Neural crest cell (in vitro differentiated cells): ENCODE data around the gene PLA2G2C. TPM values are rescaled to one million over a fixed set of nuclear protein-coding genes. Genes with fewer than 3 reads are reported as not detected.

Source experiments
- DNase-seq: peaks from one replicate; pipeline ENCODE4 v3.0.0; 2021; ENCODE audit warnings: low read depth, mixed read lengths, low spot score
- H3K27ac Mint-ChIP-seq: one replicate; pipeline ENCODE4 v1.8.0; 2021; ENCODE audit warnings: mild to moderate bottlenecking, mixed read lengths; ENCODE audit not compliant: unreplicated experiment
- H3K27me3 Mint-ChIP-seq: 2 replicates; pipeline ENCODE4 v1.8.0; 2021; ENCODE audit warnings: low read depth, mild to moderate bottlenecking, mixed read lengths
- H3K36me3 Mint-ChIP-seq: 2 replicates; pipeline ENCODE4 v1.8.0; 2021; ENCODE audit warnings: low read depth, mild to moderate bottlenecking, mixed read lengths
- H3K4me1 Mint-ChIP-seq: 2 replicates; pipeline ENCODE4 v1.8.0; 2021; ENCODE audit warnings: mixed read lengths
- H3K4me3 Mint-ChIP-seq: one replicate; pipeline ENCODE4 v1.8.0; 2021; ENCODE audit warnings: mild to moderate bottlenecking, mixed read lengths
- H3K9me3 Mint-ChIP-seq: 2 replicates; pipeline ENCODE4 v1.8.0; 2021; ENCODE audit warnings: mixed read lengths
- total RNA-seq: library from RNA; stranded (reverse); gene quantifications from 2 replicates; pipeline ENCODE4 v1.2.1, GENCODE V29; 2021
- TF ChIP-seq, protein P1 (sequence below): fragments of 200-600 bp; sonication (generic); conservative IDR thresholded peaks from 2 replicates; pipeline ENCODE4 v1.5.0; 2021; ENCODE audit warnings: antibody characterized with exemption, mild to moderate bottlenecking

Gene PLA2G2C
- total RNA-seq, 1 donor from 2014 or later, result not detected

DNA sequence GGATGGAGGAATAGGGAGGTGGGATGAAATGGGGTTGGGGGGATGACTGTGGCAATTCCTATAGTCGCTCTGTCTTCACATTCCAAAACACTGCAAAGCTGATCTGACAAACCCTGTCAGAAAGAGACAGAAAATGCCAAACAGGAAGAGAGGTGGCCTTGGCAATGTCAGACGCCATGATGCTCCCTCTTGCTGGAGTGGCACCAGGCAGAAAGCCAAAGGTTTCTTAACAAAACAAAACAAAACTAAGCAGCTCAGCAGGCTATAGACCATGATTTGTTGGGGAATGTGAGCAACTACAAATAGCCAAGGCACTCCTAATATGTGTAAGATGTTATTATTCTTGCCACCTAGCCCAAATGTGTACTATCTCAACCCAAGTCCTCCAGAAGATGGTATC lies 42.9 kb upstream of the PLA2G2C start:
- peaks cover 45% of the 10 kb centered on the region for H3K27me3 Mint-ChIP-seq
- H3K36me3 Mint-ChIP-seq, result no peaks in the 10 kb centered on the region
- no peak overlapping the region for H3K27ac Mint-ChIP-seq
- no peaks in the 10 kb centered on the region for H3K9me3 Mint-ChIP-seq
- peaks cover 24% of the 10 kb centered on the region for H3K4me1 Mint-ChIP-seq
- no peak overlapping the region for H3K4me3 Mint-ChIP-seq
- no peak for DNase-seq
- TF ChIP-seq, protein P1, sequence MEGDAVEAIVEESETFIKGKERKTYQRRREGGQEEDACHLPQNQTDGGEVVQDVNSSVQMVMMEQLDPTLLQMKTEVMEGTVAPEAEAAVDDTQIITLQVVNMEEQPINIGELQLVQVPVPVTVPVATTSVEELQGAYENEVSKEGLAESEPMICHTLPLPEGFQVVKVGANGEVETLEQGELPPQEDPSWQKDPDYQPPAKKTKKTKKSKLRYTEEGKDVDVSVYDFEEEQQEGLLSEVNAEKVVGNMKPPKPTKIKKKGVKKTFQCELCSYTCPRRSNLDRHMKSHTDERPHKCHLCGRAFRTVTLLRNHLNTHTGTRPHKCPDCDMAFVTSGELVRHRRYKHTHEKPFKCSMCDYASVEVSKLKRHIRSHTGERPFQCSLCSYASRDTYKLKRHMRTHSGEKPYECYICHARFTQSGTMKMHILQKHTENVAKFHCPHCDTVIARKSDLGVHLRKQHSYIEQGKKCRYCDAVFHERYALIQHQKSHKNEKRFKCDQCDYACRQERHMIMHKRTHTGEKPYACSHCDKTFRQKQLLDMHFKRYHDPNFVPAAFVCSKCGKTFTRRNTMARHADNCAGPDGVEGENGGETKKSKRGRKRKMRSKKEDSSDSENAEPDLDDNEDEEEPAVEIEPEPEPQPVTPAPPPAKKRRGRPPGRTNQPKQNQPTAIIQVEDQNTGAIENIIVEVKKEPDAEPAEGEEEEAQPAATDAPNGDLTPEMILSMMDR, result no peak

DNA sequence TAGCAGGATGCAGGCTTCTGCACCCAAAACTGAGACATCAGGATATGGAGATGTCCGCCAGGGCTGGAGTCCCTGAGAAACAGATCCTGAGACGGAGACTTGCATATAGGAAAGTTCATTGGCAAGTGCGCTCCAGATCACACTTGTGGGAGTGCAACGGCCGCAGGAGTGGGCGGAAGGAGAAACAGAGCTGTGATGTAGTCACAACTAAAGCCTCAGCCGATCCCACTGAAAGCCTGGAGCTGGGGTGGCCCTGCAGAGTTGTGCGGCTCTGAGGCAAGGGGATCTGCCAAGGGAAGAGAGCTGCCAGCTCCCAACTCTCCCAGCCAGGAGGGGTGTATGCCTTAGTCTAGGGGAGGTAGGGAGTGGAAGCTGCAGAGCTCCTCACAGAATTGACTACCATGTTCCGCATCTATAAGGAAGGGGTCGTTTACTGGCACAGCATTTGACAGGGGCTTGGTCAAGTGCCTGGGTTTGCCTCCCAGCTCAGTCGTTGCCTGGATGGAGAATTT lies 42.1 kb upstream of the PLA2G2C start:
- Mint-ChIP-seq H3K36me3 (no peaks in the 10 kb centered on the region), H3K27me3 (peaks cover 51% of the 10 kb centered on the region), H3K4me3 (no peak overlapping the region), H3K4me1 (peaks cover 20% of the 10 kb centered on the region), H3K9me3 (no peaks in the 10 kb centered on the region), H3K27ac (no peak overlapping the region)
- TF ChIP-seq, protein P1, result no peak
- no peak for DNase-seq

DNA sequence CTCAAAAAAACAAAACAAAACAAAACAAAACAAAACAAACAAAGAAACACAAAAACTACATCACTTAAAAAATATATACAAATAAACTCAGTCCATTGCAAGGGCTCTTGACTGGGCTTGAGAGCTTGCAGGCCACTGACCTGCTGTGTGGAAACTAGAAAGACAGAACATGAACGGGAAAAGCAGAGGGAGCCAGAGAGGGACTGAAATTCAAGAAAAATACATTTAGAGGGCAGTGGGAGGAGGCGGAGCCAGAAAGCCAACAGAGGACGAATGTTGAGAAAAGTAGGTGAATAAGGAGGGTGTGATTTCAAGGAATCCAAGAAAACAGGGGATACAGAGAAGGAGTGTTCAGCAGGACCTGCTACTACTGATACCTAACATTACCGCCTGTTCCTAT lies 41.4 kb upstream of the PLA2G2C start:
- no peak for DNase-seq
- Mint-ChIP-seq H3K36me3 (no peaks in the 10 kb centered on the region), H3K4me1 (peaks cover 13% of the 10 kb centered on the region), H3K4me3 (no peak overlapping the region), H3K27me3 (peaks cover 56% of the 10 kb centered on the region), H3K9me3 (no peaks in the 10 kb centered on the region), H3K27ac (no peak overlapping the region)
- TF ChIP-seq, protein P1, result no peak

DNA sequence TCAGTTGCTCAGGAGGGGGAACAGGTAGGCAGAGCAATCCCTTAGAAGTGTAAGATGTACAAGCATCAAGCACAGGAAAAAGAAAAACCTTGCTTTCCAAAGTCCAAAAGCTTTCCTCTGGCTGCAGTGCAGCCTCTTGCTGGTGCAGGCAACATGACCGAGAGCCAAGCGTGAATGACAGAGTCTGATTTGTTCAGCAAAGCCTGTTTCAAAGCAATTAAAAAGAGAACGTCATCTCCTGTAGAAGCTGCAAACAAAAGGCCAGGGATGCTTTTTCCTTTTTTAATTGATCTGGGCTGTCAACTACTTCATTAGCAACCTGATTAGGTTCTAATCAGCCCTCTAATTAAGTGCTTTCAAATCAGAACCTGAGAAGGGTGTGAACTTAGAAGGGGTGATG lies 38.2 kb upstream of the PLA2G2C start:
- TF ChIP-seq, protein P1, result no peak
- Mint-ChIP-seq H3K27ac (no peak overlapping the region), H3K9me3 (no peaks in the 10 kb centered on the region), H3K36me3 (no peaks in the 10 kb centered on the region), H3K27me3 (peaks cover 54% of the 10 kb centered on the region), H3K4me1 (peaks cover 16% of the 10 kb centered on the region), H3K4me3 (no peak overlapping the region)
- no peak for DNase-seq

DNA sequence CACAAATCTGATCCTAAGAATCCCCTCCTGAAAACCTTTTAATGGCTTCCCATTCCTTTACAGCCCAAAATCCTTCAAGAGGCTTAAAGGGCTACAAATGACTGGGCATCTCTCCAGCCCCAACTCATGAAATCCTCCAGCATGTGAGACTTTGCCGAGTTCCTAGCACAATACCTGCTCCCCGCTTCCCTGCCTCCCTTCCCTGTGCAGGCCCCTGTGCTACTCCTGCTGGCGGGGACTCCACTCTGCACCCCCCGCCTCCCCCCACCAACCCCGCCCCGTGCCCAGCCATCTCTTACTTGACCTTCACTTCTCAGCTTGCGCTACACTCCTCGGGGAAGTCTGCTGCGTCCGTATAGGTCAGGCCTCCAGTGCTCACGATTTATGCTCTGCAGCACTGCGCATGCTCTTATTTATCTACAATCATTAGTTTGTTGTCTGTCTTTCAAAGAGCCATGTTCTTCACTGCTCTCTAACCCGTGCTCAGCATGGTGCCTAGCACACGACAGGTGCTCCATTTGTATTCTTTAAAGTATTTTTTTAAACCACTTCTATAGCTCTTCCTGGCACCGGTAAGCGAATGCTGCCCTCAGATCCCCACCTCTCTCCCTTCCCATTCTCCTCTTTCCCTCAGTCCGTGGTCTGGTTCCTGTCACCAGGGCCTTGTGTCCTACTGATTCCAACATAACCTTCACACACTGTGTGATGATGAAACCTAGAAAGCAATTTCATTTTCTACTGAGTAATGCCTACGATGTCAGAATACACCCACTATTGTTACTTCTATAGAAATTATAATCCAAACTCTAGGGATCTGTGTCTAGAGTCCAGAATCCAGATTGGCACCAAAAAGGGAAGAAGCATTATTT lies 37.5 kb upstream of the PLA2G2C start:
- H3K4me3 Mint-ChIP-seq, result no peak overlapping the region

More for the DNA sequence above, 37.5 kb upstream of the PLA2G2C start:
- H3K4me1 Mint-ChIP-seq, result peaks cover 17% of the 10 kb centered on the region
- no peaks in the 10 kb centered on the region for H3K9me3 Mint-ChIP-seq
- no peak for DNase-seq
- no peaks in the 10 kb centered on the region for H3K36me3 Mint-ChIP-seq
- TF ChIP-seq, protein P1, result no peak
- H3K27ac Mint-ChIP-seq, result peak overlapping the region; percentile 39
- peaks cover 48% of the 10 kb centered on the region for H3K27me3 Mint-ChIP-seq
